ENCODE measurements around the gene SCN4A. TPM values are rescaled to one million over a fixed set of nuclear protein-coding genes. Genes with fewer than 3 reads are reported as not detected.

Gene SCN4A
- total and polyA plus RNA-seq, 2 of the 13 experiments (the other 11 are each of a cell fraction or from before 2014, with no cell fraction given), result 0.02 to 0.03 TPM

GRCh38 chr17:63961355-63962212 is 11.1 kb downstream of the SCN4A start (continued):
- TF ChIP-seq ZNF646 (CRISPR knock-in tag; IDR thresholded peaks at IDR 0.05) (no peak), ZNF503 (CRISPR knock-in tag; IDR thresholded peaks at IDR 0.05) (no peak), ATM (IDR thresholded peaks at IDR 0.05; ENCODE audit: borderline replicate concordance) (no peak), ELF3 (CRISPR knock-in tag; IDR thresholded peaks at IDR 0.05) (no peak), ATF2 (CRISPR knock-in tag; IDR thresholded peaks at IDR 0.05) (no peak), TFE3 (CRISPR knock-in tag; IDR thresholded peaks at IDR 0.05) (no peak), ZNF883 (CRISPR knock-in tag; IDR thresholded peaks at IDR 0.05; ENCODE audit: not compliant biosample characterization) (no peak), HMGXB3 (CRISPR knock-in tag; IDR thresholded peaks at IDR 0.05; ENCODE audit: borderline replicate concordance) (no peak), KDM4B (CRISPR knock-in tag; IDR thresholded peaks at IDR 0.05) (no peak), NFATC3 (CRISPR knock-in tag; IDR thresholded peaks at IDR 0.05) (no peak), MAZ (IDR thresholded peaks at IDR 0.05; ENCODE audit: borderline replicate concordance, low read depth, low read length) (no peak), MAZ (CRISPR knock-in tag; IDR thresholded peaks at IDR 0.05; ENCODE audit: low read depth) (0 out of 2 replicates have a peak, but pooled peaks have one; percentile 17)

All from HepG2 (cell line).